BLaER1 treated with 17β-estradiol and CSF1 and Interleukin-3, amounts not matched to agents 10 nM and 100 nM (cell line): ENCODE results near the gene GPNMB.
"Not testable (repeated sequence)": the region's sequence is repeated elsewhere in the genome, so short reads cannot be mapped to it uniquely, and the experiment has no call there.

Experiments
- H3K27ac ChIP-seq, 11 experiments: shearing (Covaris generic); formaldehyde crosslinking; 2 replicates each; pipeline ENCODE4 v1.8.1; 2022
- H3K27me3 ChIP-seq, 11 experiments: shearing (Covaris generic); formaldehyde crosslinking; 2 replicates each; pipeline ENCODE4 v1.8.1; 2022
- H3K36me3 ChIP-seq, 11 experiments: shearing (Covaris generic); formaldehyde crosslinking; 2 replicates each; pipeline ENCODE4 v1.8.1; 2022
- H3K4me1 ChIP-seq, 10 experiments: shearing (Covaris generic); formaldehyde crosslinking; 2 replicates each; pipeline ENCODE4 v1.8.1; 2022
- H3K4me2 ChIP-seq, 11 experiments: shearing (Covaris generic); formaldehyde crosslinking; 2 replicates each; pipeline ENCODE4 v1.8.1; 2022
- H3K4me3 ChIP-seq, 10 experiments: shearing (Covaris generic); formaldehyde crosslinking; 2 replicates each; pipeline ENCODE4 v1.8.1; 2022
- H3K9ac ChIP-seq, 11 experiments: shearing (Covaris generic); formaldehyde crosslinking; 2 replicates each; pipeline ENCODE4 v1.8.1; 2022
- H3K9me3 ChIP-seq, 11 experiments: shearing (Covaris generic); formaldehyde crosslinking; replicated peaks in 1 of 11; 2 replicates each; pipeline ENCODE4 v1.8.1; 2022
- H4K20me1 ChIP-seq, 11 experiments: shearing (Covaris generic); formaldehyde crosslinking; 2 replicates each; pipeline ENCODE4 v1.8.1; 2022
- Cebpa-rat ChIP-seq, 11 experiments: shearing (Covaris generic); IDR thresholded peaks; 2 replicates each; pipeline ENCODE4 v1.8.1; 2022

GPNMB gene

GRCh38 chr7:23246555-23246954, at the start of gene GPNMB:
Gene GPNMB (plus strand): TSS chr7:23246775. CDS start chr7:23246858, 83 bp downstream.
- no peaks in the 10 kb centered on the region; a peak in 1 of 22 replicates for H3K36me3 ChIP-seq
- peak within 1 kb of the TSS in 10 of 11 experiments; percentile 19 to 75 (median 52); a peak in 19 of 22 replicates for H3K4me2 ChIP-seq
- peak within 1 kb of the TSS in 4 of 11 experiments; percentile 21 to 55 (median 40); a peak in 5 of 22 replicates for H3K9ac ChIP-seq
- TF ChIP-seq Cebpa-rat (IDR thresholded peaks at IDR 0.05) = no peak
- H3K4me3 ChIP-seq = peak within 1 kb of the TSS in 5 of 10 experiments; percentile 39 to 52 (median 45); a peak in 8 of 20 replicates
- H3K27me3 ChIP-seq = peaks cover 0 to 24% (median 19%) of the 10 kb centered on the region in 11 experiments; a peak in 17 of 22 replicates
- H3K4me1 ChIP-seq = peaks cover 0 to 30% (median 8%) of the 10 kb centered on the region in 10 experiments; a peak in 12 of 20 replicates
- H3K27ac ChIP-seq = peak within 1 kb of the TSS in 4 of 11 experiments; percentile 40 to 57 (median 54); a peak in 8 of 22 replicates
- peaks cover 11 to 34% (median 20%) of the 10 kb centered on the region in 11 experiments for H3K9me3 ChIP-seq
- H4K20me1 ChIP-seq = no peaks in the 10 kb centered on the region

- H3K9me3 ChIP-seq, H3K27ac ChIP-seq, H3K27me3 ChIP-seq, H3K4me2 ChIP-seq, H3K4me3 ChIP-seq, H3K4me1 ChIP-seq, H3K9ac ChIP-seq: not testable (repeated sequence)
- Histone ChIP-seq H3K36me3 (peaks cover 70 to 97% (median 80%) of the 10 kb centered on the region in 11 experiments), H4K20me1 (peaks cover 0 to 19% (median 14%) of the 10 kb centered on the region in 11 experiments; a peak in 14 of 22 replicates)
These were observed 48.8 kb upstream of the GPNMB start for GRCh38 chr7:23197745-23198144.

- Histone ChIP-seq H3K27ac (no peak overlapping the region), H4K20me1 (peaks cover 0 to 3% (median 0%) of the 10 kb centered on the region in 11 experiments; a peak in 2 of 22 replicates), H3K4me3 (no peak overlapping the region), H3K4me1 (no peaks in the 10 kb centered on the region), H3K4me2 (no peak overlapping the region), H3K9ac (no peak overlapping the region), H3K27me3 (no peaks in the 10 kb centered on the region), H3K36me3 (peaks cover 51 to 98% (median 72%) of the 10 kb centered on the region in 11 experiments), H3K9me3 (no peaks in the 10 kb centered on the region)
- TF ChIP-seq Cebpa-rat (IDR thresholded peaks at IDR 0.05) = no peak
These were observed 46.2 kb upstream of the GPNMB start for GRCh38 chr7:23200331-23200730.

- Histone ChIP-seq H3K4me3 (no peak overlapping the region), H3K9me3 (peaks cover 0 to 10% (median 8%) of the 10 kb centered on the region in 11 experiments; a peak in 12 of 22 replicates), H3K36me3 (peaks cover 28 to 70% (median 54%) of the 10 kb centered on the region in 11 experiments), H3K27ac (no peak overlapping the region), H3K27me3 (no peaks in the 10 kb centered on the region), H3K9ac (no peak overlapping the region), H3K4me2 (no peak overlapping the region), H3K4me1 (peaks cover 0 to 14% (median 0%) of the 10 kb centered on the region in 10 experiments; a peak in 8 of 20 replicates), H4K20me1 (peaks cover 0 to 3% (median 0%) of the 10 kb centered on the region in 11 experiments; a peak in 2 of 22 replicates)
- TF ChIP-seq Cebpa-rat (IDR thresholded peaks at IDR 0.05) = no peak
These were observed 42.3 kb upstream of the GPNMB start for GRCh38 chr7:23204241-23204640.

- peaks cover 0 to 10% (median 8%) of the 10 kb centered on the region in 11 experiments; a peak in 12 of 22 replicates for H3K9me3 ChIP-seq
- H3K27ac ChIP-seq = no peak overlapping the region
- H3K4me2 ChIP-seq = no peak overlapping the region
- H3K27me3 ChIP-seq = no peaks in the 10 kb centered on the region
- H3K4me1 ChIP-seq = peaks cover 0 to 18% (median 0%) of the 10 kb centered on the region in 10 experiments; a peak in 8 of 20 replicates
- peaks cover 15 to 57% (median 41%) of the 10 kb centered on the region in 11 experiments for H3K36me3 ChIP-seq
- TF ChIP-seq Cebpa-rat (IDR thresholded peaks at IDR 0.05) = no peak
- H3K9ac ChIP-seq = no peak overlapping the region
- no peaks in the 10 kb centered on the region; a peak in 1 of 22 replicates for H4K20me1 ChIP-seq
- no peak overlapping the region for H3K4me3 ChIP-seq
These were observed 41.0 kb upstream of the GPNMB start for GRCh38 chr7:23205577-23205908.

- Histone ChIP-seq H3K9ac (no peak overlapping the region), H3K4me1 (peaks cover 0 to 22% (median 0%) of the 10 kb centered on the region in 10 experiments; a peak in 8 of 20 replicates), H3K4me3 (no peak overlapping the region), H3K4me2 (no peak overlapping the region), H3K36me3 (peaks cover 9 to 51% (median 35%) of the 10 kb centered on the region in 11 experiments), H3K27me3 (no peaks in the 10 kb centered on the region), H4K20me1 (no peaks in the 10 kb centered on the region; a peak in 1 of 22 replicates), H3K9me3 (peaks cover 0 to 10% (median 8%) of the 10 kb centered on the region in 11 experiments; a peak in 12 of 22 replicates), H3K27ac (no peak overlapping the region)
- TF ChIP-seq Cebpa-rat (IDR thresholded peaks at IDR 0.05) = no peak
These were observed 40.4 kb upstream of the GPNMB start for GRCh38 chr7:23205909-23206767.

GRCh38 chr7:23207021-23207420, 39.6 kb upstream of the GPNMB start:
- Histone ChIP-seq H3K27ac (no peak overlapping the region), H3K36me3 (peaks cover 0 to 42% (median 28%) of the 10 kb centered on the region in 11 experiments; a peak in 19 of 22 replicates), H3K4me3 (no peak overlapping the region), H3K4me1 (peaks cover 0 to 22% (median 0%) of the 10 kb centered on the region in 10 experiments; a peak in 8 of 20 replicates), H3K27me3 (no peaks in the 10 kb centered on the region), H3K4me2 (no peak overlapping the region), H4K20me1 (no peaks in the 10 kb centered on the region), H3K9me3 (peaks cover 0 to 10% (median 8%) of the 10 kb centered on the region in 11 experiments; a peak in 12 of 22 replicates), H3K9ac (no peak overlapping the region)
- no peak for TF ChIP-seq Cebpa-rat (IDR thresholded peaks at IDR 0.05)

- H3K27ac ChIP-seq = no peak overlapping the region
- H3K4me2 ChIP-seq = peak overlapping the region in 3 of 11 experiments; percentile 30 to 63 (median 62); a peak in 5 of 22 replicates
- no peak overlapping the region for H3K4me3 ChIP-seq
- no peak for TF ChIP-seq Cebpa-rat (IDR thresholded peaks at IDR 0.05)
- no peak overlapping the region for H3K9ac ChIP-seq
- peaks cover 0 to 36% (median 25%) of the 10 kb centered on the region in 11 experiments; a peak in 18 of 22 replicates for H3K36me3 ChIP-seq
- no peaks in the 10 kb centered on the region for H4K20me1 ChIP-seq
- no peaks in the 10 kb centered on the region for H3K27me3 ChIP-seq
- H3K4me1 ChIP-seq = peaks cover 0 to 30% (median 0%) of the 10 kb centered on the region in 10 experiments; a peak in 8 of 20 replicates
- H3K9me3 ChIP-seq = peaks cover 0 to 10% (median 8%) of the 10 kb centered on the region in 11 experiments; a peak in 12 of 22 replicates
These were observed 38.7 kb upstream of the GPNMB start for GRCh38 chr7:23207884-23208283.

GRCh38 chr7:23208316-23208715, 38.3 kb upstream of the GPNMB start:
- H3K9ac ChIP-seq = no peak overlapping the region
- no peaks in the 10 kb centered on the region for H3K27me3 ChIP-seq
- H3K4me1 ChIP-seq = peaks cover 0 to 33% (median 0%) of the 10 kb centered on the region in 10 experiments; a peak in 8 of 20 replicates
- H3K27ac ChIP-seq = no peak overlapping the region
- peaks cover 0 to 10% (median 8%) of the 10 kb centered on the region in 11 experiments; a peak in 12 of 22 replicates for H3K9me3 ChIP-seq
- H3K36me3 ChIP-seq = peaks cover 0 to 31% (median 21%) of the 10 kb centered on the region in 11 experiments; a peak in 17 of 22 replicates
- H4K20me1 ChIP-seq = no peaks in the 10 kb centered on the region
- TF ChIP-seq Cebpa-rat (IDR thresholded peaks at IDR 0.05) = no peak
- peak overlapping the region in 3 of 11 experiments; percentile 30 to 63 (median 62); a peak in 5 of 22 replicates for H3K4me2 ChIP-seq
- H3K4me3 ChIP-seq = no peak overlapping the region
